ENCODE results near the gene CD84. TPM values are rescaled to one million over a fixed set of nuclear protein-coding genes. Genes with fewer than 3 reads are reported as not detected.
A peak's percentile ranks its signal among the peaks of the same experiment; 100 is the strongest.

The CD84 gene
- total RNA-seq, 4 donors from 2014 or later: 0.61 to 9.0 (median 2.4) TPM

DNA sequence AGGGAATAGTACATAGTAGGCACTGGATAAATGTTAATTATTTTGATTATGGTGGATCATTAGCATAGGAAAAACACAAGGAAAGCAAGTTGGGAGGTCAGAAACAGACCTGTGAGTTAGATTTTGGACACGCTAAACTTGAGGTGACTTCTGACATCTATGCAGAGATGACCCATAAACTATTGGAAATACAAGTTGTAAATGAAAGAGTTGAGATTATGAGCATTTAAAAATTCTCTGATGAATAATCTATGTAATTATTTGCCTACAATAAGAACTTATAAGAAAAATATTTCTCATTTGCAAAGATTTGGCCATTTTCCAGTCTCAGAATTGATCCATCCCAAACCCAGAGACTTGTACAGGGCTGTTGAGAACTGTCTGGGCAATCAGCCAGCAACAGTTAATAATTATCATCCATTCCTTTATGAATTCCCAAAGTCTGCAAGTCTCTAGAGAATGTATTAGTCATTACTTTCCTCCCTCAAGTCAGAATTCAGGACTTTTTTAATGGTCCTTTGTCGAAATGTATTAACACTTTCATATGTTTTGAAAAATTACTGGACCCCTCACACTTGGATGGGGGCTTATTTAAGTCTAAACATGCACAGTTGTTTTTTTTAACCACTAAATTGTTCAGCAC, 36.9 kb downstream of the CD84 start:
- Histone ChIP-seq H3K4me1 (peaks cover 0 to 4% (median 0%) of the 10 kb centered on the region in 3 donors), H3K9me3 (no peaks in the 10 kb centered on the region), H3K27me3 (no peaks in the 10 kb centered on the region), H3K27ac (no peak overlapping the region), H3K4me3 (no peak overlapping the region), H3K36me3 (no peaks in the 10 kb centered on the region)
- DNase-seq: no peak
- 0 to 37% methylated on average over 2 of the region's 2 CpGs for WGBS, 2 donors
- intact Hi-C loops (cut with DNase I): no loop called here
- no peak for TF ChIP-seq POLR2A (IDR thresholded peaks at IDR 0.05)

DNA sequence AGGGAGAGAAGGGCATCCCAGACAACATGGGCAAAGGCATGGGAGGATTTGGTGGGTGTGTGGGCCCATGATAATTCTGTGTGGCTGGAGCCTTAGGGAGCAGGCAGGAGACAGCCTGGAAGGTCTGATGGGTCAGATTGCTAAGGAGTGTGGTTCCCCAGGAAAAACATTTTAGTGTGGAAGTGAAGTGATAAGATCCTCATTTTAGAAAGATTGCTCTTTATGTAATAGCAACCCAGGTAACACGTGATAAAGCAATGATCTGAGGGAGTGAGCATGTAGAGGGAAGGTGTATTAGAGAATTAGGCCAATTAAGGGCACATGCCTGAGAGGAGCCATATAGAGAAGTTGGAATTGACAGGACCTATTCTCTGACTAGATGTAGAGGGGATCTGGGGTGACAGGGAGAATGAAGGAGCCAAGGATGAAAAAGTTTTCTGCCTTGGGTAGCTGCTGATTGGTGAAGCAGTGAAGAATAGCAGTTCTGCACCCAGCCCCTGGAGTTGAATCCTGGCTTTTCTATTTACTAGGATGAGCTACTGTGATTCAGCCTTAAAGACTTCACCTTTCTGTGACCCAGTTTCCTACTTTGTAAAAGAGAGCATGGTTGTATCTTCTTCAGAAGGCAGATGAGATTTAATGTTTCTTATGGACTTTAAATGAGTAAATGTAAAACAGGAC, 37.5 kb downstream of the CD84 start:
- H3K9me3 ChIP-seq: no peaks in the 10 kb centered on the region
- intact Hi-C loops (cut with DNase I): no loop called here
- no peak for DNase-seq
- H3K27ac ChIP-seq: no peak overlapping the region
- no peak overlapping the region for H3K4me3 ChIP-seq
- H3K36me3 ChIP-seq: no peaks in the 10 kb centered on the region
- 50 to 64% methylated on average over 1 of the region's 1 CpG for WGBS, 2 donors
- H3K27me3 ChIP-seq: no peaks in the 10 kb centered on the region
- TF ChIP-seq POLR2A (IDR thresholded peaks at IDR 0.05): no peak
- TF ChIP-seq, protein P1, sequence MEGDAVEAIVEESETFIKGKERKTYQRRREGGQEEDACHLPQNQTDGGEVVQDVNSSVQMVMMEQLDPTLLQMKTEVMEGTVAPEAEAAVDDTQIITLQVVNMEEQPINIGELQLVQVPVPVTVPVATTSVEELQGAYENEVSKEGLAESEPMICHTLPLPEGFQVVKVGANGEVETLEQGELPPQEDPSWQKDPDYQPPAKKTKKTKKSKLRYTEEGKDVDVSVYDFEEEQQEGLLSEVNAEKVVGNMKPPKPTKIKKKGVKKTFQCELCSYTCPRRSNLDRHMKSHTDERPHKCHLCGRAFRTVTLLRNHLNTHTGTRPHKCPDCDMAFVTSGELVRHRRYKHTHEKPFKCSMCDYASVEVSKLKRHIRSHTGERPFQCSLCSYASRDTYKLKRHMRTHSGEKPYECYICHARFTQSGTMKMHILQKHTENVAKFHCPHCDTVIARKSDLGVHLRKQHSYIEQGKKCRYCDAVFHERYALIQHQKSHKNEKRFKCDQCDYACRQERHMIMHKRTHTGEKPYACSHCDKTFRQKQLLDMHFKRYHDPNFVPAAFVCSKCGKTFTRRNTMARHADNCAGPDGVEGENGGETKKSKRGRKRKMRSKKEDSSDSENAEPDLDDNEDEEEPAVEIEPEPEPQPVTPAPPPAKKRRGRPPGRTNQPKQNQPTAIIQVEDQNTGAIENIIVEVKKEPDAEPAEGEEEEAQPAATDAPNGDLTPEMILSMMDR (IDR thresholded peaks at IDR 0.05): no peak
- peaks cover 0 to 4% (median 0%) of the 10 kb centered on the region in 3 donors for H3K4me1 ChIP-seq

DNA sequence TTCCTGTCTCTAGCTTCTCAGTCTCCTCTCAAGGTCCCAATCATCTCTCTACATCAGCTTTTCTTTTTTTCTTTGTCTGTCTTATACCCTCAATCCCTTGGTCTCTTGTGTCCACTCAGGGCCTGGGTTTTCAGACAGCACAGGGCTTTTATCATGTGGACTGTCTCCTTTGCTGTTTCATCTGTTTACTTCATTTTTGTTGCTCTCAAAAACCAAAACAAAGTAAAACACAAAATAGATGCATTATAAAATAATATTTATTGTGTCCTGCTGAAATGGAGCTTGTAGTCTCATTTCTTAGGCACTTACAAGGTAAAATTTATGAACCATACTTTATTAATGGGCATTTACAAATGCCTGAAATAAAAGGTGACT, 38.5 kb downstream of the CD84 start:
- no peak for TF ChIP-seq POLR2A (IDR thresholded peaks at IDR 0.05)
- TF ChIP-seq, protein P1 (IDR thresholded peaks at IDR 0.05): no peak
- Histone ChIP-seq H3K4me1 (peaks cover 0 to 4% (median 0%) of the 10 kb centered on the region in 3 donors), H3K27me3 (no peaks in the 10 kb centered on the region), H3K27ac (peak overlapping the region in 1 of 4 donors; percentile 22), H3K4me3 (no peak overlapping the region), H3K9me3 (peaks cover 0 to under 1% (median 0%) of the 10 kb centered on the region in 3 donors), H3K36me3 (no peaks in the 10 kb centered on the region)
- no peak for DNase-seq
- intact Hi-C loops (cut with DNase I): no loop called here

DNA sequence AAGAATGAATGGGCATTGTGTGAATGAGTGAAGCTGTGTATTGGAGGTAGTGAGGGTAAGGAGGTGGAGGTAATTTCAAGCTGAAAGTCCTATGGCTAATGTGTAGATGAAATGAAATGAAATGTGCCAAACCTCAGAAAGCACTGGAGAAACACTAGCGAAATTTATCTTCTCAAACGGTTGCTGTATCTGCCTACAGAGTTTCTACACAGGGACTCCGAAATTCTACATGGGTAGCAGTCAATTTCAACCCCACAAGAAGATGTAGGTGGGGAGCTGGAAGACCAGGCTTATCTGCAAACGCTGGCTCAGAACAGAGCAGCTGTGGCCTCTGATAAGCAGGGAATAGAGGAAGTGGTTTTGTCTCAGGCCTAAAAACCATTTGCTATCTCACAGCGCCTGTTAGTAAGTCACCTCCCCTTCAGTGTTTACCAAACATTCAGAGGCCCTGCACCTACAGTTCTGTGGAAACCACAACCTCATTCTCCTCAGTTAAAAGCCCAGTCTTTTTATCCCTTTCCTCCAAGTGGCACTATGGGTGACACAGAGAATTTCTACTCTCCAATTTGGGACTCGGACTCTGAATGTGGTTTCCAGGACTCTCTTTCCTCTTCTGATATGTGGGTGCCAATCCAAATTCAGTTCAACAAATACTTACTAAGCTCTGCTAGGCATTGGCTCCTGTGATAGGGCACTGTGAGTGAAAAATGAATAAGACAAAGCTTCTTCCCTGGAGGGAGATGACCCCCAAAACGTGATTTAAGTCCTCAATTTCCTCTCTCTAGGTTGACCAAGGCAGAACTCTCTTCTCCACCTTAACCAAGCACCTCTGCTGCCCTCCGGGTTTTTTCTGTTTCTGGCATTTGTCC, 39.1 kb downstream of the CD84 start:
- no peaks in the 10 kb centered on the region for H3K36me3 ChIP-seq
- no peaks in the 10 kb centered on the region for H3K27me3 ChIP-seq
- 42 to 43% methylated on average over 8 of the region's 8 CpGs for WGBS, 2 donors
- intact Hi-C loops (cut with DNase I): no loop called here
- peaks cover 0 to 6% (median 4%) of the 10 kb centered on the region in 3 donors for H3K9me3 ChIP-seq
- no peak overlapping the region for H3K4me3 ChIP-seq
- peak overlapping the region in 2 of 4 donors; percentile 19 to 22 for H3K27ac ChIP-seq
- TF ChIP-seq, protein P1 (IDR thresholded peaks at IDR 0.05): no peak
- TF ChIP-seq POLR2A (IDR thresholded peaks at IDR 0.05): peak in 1 of 4 donors; percentile 42
- DNase-seq: no peak
- H3K4me1 ChIP-seq: peaks cover 0 to 4% (median 0%) of the 10 kb centered on the region in 3 donors

DNA sequence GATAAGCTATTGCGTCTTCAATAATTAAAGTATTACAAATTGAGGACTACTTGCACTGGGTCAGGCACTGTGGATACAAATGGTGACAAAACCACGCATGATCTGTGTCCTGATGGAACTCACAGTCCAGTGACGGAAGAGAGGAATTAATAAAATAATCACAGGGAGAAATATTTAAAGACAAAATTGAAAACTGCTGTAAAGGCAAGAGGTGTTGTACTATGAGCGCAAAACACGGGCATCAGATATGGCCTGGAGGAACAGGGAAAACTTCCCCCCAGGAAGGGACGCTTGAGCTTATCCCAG, 39.7 kb downstream of the CD84 start:
- no peaks in the 10 kb centered on the region for H3K36me3 ChIP-seq
- DNase-seq: no peak
- no peak overlapping the region for H3K27ac ChIP-seq
- peaks cover 0 to 4% (median 0%) of the 10 kb centered on the region in 3 donors for H3K4me1 ChIP-seq
- H3K27me3 ChIP-seq: no peaks in the 10 kb centered on the region
- 84 to 87% methylated on average over 6 of the region's 6 CpGs for WGBS, 2 donors
- TF ChIP-seq POLR2A (IDR thresholded peaks at IDR 0.05): no peak
- TF ChIP-seq, protein P1 (IDR thresholded peaks at IDR 0.05): no peak
- H3K4me3 ChIP-seq: no peak overlapping the region
- intact Hi-C loops (cut with DNase I): no loop called here
- peaks cover 0 to 12% (median 10%) of the 10 kb centered on the region in 3 donors for H3K9me3 ChIP-seq
